ENCODE measurements around the gene KLRF2.

KLRF2 gene

DNA sequence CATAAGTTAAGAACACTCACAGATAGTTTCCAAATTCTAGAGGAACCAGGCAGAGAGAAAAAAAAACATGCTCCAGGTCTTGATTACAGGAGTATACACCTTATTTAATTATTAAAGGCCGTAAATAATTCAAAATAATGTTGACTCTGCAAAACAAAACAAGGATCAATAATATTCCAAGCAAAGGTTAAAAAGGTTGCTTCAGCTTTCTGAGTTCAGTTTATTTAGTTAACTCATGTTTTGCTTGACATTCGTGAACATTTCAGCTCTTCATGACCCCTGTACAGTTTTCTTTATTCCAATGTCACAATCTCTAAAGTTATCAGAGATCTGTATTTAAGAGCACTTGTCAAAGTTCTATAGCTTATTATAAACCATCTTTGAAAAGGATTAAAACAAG, 19.6 kb downstream of the KLRF2 start:
- Histone ChIP-seq H3K9me3 (ENCODE audit: control insufficient read depth, insufficient read depth, low read depth, low read length) (no peaks in the 10 kb centered on the region), H3K27ac (ENCODE audit: extremely low read depth, low read depth, low read length) (no peak overlapping the region), H3K4me3 (ENCODE audit: low read depth, low read length) (no peak overlapping the region), H3K36me3 (ENCODE audit: control insufficient read depth in 2 of 2, insufficient read depth in 1 of 2, low read length in 2 of 2) (no peaks in the 10 kb centered on the region), H3K4me1 (ENCODE audit: control insufficient read depth, insufficient read depth, low read length) (no peaks in the 10 kb centered on the region)
- TF ChIP-seq MYNN (tag by site-specific recombination; IDR thresholded peaks at IDR 0.05; ENCODE audit: borderline replicate concordance) (no peak), ZNF555 (tag by site-specific recombination; conservative IDR thresholded peaks at IDR 0.05) (no peak)
- POLR2A ChIA-PET, result no interaction called here
- CTCF ChIA-PET, result no interaction called here

DNA sequence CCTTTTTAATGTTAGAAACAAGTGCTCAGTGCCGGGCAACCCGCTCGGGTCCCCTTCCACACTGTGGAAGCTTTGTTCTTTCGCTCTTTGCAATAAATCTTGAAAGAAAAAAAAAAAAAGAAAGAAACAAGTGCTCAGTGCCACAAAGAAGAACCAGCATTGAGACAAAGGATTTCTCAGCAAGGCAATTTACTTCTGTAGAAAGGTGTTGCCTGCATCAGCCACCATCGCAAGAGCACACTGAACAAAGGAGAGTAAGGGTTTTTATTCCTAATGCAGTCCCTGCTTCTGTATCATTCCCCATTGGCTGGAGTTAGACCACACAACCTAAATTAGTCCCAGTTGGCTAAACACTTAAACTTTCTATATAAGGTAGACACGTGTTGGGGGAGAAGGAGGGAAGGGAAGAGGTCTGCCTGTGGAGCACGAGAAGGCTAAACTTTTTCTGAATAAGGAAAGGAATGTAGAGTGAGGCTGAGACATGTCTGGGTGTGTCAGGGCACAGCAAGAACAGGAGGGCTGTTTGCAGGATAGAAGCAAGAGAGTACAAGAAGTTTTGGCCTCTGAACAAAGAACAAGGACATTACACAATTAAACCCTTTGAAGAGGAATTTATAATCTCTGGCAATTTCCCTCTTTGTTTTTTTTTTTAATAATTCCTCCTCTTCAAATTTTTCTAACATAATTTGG, 21.4 kb downstream of the KLRF2 start:
- Histone ChIP-seq H3K9me3 (ENCODE audit: control insufficient read depth, insufficient read depth, low read depth, low read length) (no peaks in the 10 kb centered on the region), H3K4me3 (ENCODE audit: low read depth, low read length) (no peak overlapping the region), H3K36me3 (ENCODE audit: control insufficient read depth in 2 of 2, insufficient read depth in 1 of 2, low read length in 2 of 2) (no peaks in the 10 kb centered on the region), H3K27ac (ENCODE audit: extremely low read depth, low read depth, low read length) (no peak overlapping the region), H3K4me1 (ENCODE audit: control insufficient read depth, insufficient read depth, low read length) (no peaks in the 10 kb centered on the region)
- ChIA-PET CTCF (no interaction called here), POLR2A (no interaction called here)
- TF ChIP-seq SETDB1 (IDR thresholded peaks at IDR 0.05; ENCODE audit: insufficient read length, low read length) (peak; percentile 66), EGR2 (tag by site-specific recombination; IDR thresholded peaks at IDR 0.05; ENCODE audit: low read depth) (no peak), ZSCAN30 (tag by site-specific recombination; IDR thresholded peaks at IDR 0.05) (no peak), ZNF221 (tag by site-specific recombination; IDR thresholded peaks at IDR 0.05; ENCODE audit: borderline replicate concordance) (no peak)

DNA sequence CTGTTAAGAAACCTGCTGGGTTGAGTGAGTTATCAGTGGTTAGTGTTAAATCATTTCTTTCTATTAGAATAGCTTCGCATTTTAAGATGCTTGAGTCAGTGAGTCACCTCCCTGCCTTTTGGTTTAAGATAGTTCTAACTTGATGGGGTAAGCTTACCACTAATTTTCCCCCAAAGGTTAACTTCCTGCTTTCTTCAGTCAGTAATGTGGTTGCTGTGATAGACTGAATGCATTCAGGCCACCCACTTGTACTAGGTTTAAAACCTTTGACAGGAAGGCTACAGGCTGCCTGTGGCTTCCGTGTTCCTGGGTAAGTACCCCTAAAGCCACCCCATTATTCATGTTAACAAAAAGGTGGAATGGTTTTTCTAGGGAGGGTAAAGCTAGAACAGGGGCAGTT, 25.6 kb downstream of the KLRF2 start:
- Histone ChIP-seq H3K36me3 (ENCODE audit: control insufficient read depth in 2 of 2, insufficient read depth in 1 of 2, low read length in 2 of 2) (no peaks in the 10 kb centered on the region), H3K27ac (ENCODE audit: extremely low read depth, low read depth, low read length) (no peak overlapping the region), H3K4me1 (ENCODE audit: control insufficient read depth, insufficient read depth, low read length) (no peaks in the 10 kb centered on the region), H3K9me3 (ENCODE audit: control insufficient read depth, insufficient read depth, low read depth, low read length) (no peaks in the 10 kb centered on the region), H3K4me3 (ENCODE audit: low read depth, low read length) (no peak overlapping the region)
- ChIA-PET CTCF (interaction anchor here (1.2 kb wide), 1 partner anchor 11 kb away, joined by 3 read pairs; no protein-coding TSS in a partner anchor), POLR2A (no interaction called here)
- no peak for TF ChIP-seq ZNF777 (tag by site-specific recombination; IDR thresholded peaks at IDR 0.05; ENCODE audit: borderline replicate concordance)
- no peak for TF ChIP-seq ZFP3 (tag by site-specific recombination; IDR thresholded peaks at IDR 0.05; ENCODE audit: low read depth)
- no peak for TF ChIP-seq ZNF202 (tag by site-specific recombination; IDR thresholded peaks at IDR 0.05; ENCODE audit: borderline replicate concordance)
- no peak for TF ChIP-seq ZNF248 (tag by site-specific recombination; IDR thresholded peaks at IDR 0.05)
- TF ChIP-seq, protein P1, sequence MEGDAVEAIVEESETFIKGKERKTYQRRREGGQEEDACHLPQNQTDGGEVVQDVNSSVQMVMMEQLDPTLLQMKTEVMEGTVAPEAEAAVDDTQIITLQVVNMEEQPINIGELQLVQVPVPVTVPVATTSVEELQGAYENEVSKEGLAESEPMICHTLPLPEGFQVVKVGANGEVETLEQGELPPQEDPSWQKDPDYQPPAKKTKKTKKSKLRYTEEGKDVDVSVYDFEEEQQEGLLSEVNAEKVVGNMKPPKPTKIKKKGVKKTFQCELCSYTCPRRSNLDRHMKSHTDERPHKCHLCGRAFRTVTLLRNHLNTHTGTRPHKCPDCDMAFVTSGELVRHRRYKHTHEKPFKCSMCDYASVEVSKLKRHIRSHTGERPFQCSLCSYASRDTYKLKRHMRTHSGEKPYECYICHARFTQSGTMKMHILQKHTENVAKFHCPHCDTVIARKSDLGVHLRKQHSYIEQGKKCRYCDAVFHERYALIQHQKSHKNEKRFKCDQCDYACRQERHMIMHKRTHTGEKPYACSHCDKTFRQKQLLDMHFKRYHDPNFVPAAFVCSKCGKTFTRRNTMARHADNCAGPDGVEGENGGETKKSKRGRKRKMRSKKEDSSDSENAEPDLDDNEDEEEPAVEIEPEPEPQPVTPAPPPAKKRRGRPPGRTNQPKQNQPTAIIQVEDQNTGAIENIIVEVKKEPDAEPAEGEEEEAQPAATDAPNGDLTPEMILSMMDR (tag by site-specific recombination; IDR thresholded peaks at IDR 0.05), result no peak
- TF ChIP-seq ZNF837 (tag by site-specific recombination; IDR thresholded peaks at IDR 0.05), result no peak
- no peak for TF ChIP-seq ZNF426 (tag by site-specific recombination; IDR thresholded peaks at IDR 0.05)
- no peak for TF ChIP-seq HOXC10 (CRISPR knock-in tag; IDR thresholded peaks at IDR 0.05)
- TF ChIP-seq, protein P2, sequence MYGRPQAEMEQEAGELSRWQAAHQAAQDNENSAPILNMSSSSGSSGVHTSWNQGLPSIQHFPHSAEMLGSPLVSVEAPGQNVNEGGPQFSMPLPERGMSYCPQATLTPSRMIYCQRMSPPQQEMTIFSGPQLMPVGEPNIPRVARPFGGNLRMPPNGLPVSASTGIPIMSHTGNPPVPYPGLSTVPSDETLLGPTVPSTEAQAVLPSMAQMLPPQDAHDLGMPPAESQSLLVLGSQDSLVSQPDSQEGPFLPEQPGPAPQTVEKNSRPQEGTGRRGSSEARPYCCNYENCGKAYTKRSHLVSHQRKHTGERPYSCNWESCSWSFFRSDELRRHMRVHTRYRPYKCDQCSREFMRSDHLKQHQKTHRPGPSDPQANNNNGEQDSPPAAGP (tag by site-specific recombination; IDR thresholded peaks at IDR 0.05), result no peak
- TF ChIP-seq, protein P3, sequence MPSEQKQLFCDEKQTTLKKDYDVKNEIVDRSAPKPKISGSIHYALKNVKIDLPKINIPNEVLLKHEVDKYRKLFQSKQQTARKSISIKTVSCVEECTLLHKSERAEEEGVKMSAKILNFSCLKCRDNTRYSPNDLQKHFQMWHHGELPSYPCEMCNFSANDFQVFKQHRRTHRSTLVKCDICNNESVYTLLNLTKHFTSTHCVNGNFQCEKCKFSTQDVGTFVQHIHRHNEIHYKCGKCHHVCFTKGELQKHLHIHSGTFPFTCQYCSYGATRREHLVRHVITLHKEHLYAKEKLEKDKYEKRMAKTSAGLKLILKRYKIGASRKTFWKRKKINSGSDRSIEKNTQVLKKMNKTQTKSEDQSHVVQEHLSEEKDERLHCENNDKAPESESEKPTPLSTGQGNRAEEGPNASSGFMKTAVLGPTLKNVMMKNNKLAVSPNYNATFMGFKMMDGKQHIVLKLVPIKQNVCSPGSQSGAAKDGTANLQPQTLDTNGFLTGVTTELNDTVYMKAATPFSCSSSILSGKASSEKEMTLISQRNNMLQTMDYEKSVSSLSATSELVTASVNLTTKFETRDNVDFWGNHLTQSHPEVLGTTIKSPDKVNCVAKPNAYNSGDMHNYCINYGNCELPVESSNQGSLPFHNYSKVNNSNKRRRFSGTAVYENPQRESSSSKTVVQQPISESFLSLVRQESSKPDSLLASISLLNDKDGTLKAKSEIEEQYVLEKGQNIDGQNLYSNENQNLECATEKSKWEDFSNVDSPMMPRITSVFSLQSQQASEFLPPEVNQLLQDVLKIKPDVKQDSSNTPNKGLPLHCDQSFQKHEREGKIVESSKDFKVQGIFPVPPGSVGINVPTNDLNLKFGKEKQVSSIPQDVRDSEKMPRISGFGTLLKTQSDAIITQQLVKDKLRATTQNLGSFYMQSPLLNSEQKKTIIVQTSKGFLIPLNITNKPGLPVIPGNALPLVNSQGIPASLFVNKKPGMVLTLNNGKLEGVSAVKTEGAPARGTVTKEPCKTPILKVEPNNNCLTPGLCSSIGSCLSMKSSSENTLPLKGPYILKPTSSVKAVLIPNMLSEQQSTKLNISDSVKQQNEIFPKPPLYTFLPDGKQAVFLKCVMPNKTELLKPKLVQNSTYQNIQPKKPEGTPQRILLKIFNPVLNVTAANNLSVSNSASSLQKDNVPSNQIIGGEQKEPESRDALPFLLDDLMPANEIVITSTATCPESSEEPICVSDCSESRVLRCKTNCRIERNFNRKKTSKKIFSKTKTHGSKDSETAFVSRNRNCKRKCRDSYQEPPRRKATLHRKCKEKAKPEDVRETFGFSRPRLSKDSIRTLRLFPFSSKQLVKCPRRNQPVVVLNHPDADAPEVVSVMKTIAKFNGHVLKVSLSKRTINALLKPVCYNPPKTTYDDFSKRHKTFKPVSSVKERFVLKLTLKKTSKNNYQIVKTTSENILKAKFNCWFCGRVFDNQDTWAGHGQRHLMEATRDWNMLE (tag by site-specific recombination; conservative IDR thresholded peaks at IDR 0.05; ENCODE audit: low read depth), result no peak
- TF ChIP-seq, protein P4, sequence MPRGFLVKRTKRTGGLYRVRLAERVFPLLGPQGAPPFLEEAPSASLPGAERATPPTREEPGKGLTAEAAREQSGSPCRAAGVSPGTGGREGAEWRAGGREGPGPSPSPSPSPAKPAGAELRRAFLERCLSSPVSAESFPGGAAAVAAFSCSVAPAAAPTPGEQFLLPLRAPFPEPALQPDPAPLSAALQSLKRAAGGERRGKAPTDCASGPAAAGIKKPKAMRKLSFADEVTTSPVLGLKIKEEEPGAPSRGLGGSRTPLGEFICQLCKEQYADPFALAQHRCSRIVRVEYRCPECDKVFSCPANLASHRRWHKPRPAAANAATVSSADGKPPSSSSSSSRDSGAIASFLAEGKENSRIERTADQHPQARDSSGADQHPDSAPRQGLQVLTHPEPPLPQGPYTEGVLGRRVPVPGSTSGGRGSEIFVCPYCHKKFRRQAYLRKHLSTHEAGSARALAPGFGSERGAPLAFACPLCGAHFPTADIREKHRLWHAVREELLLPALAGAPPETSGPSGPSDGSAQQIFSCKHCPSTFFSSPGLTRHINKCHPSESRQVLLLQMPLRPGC (tag by site-specific recombination; IDR thresholded peaks at IDR 0.05), result no peak
- no peak for TF ChIP-seq ZNF157 (tag by site-specific recombination; IDR thresholded peaks at IDR 0.05)
- no peak for TF ChIP-seq GFI1B (tag by site-specific recombination; IDR thresholded peaks at IDR 0.05)
- no peak for TF ChIP-seq ZBTB1 (tag by site-specific recombination; IDR thresholded peaks at IDR 0.05)
- no peak for TF ChIP-seq ZSCAN30 (tag by site-specific recombination; IDR thresholded peaks at IDR 0.05)
- no peak for TF ChIP-seq GLIS1 (tag by site-specific recombination; IDR thresholded peaks at IDR 0.05)

All from HEK293 (cell line).